ENCODE results near the gene WNT10A.
"Not testable (repeated sequence)": the region's sequence is repeated elsewhere in the genome, so short reads cannot be mapped to it uniquely, and the experiment has no call there.

WNT10A gene

DNA sequence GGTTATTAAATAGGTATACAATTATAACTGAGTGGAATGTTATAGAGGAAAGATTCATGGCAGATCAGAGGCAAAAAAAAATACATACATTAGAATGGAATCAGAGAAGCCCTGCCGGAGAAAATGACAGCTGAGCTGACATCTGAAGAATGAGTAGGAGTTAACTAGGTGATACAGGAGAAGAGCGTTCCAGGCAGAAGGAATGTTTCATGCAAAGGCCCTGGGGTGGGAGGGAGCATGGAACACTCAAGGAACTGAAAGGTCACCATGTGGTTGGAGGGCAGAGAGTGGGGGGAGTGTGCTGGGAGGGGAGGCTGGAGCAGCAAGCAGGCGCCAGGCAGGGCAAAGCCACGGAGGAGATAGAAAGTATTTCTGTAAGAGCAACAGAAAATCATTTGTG is 47.2 kb downstream of the WNT10A start:
- no peaks in the 10 kb centered on the region for H3K36me3 ChIP-seq (ENCODE audit: insufficient read depth, low read depth, low read length)
- peaks cover 3% of the 10 kb centered on the region; the same call in 1 of the 2 replicates for H3K27me3 ChIP-seq (ENCODE audit: insufficient read depth, low read length)
- H3K9ac ChIP-seq (ENCODE audit: low read depth, low read length) = no peak overlapping the region
- no peak overlapping the region for H3K4me3 ChIP-seq (ENCODE audit: low read length)
- peaks cover 18% of the 10 kb centered on the region for H3K9me3 ChIP-seq (ENCODE audit: insufficient read depth, low read depth, low read length)
- H3K27ac ChIP-seq (ENCODE audit: low read length) = no peak overlapping the region
- no peaks in the 10 kb centered on the region for H3K4me1 ChIP-seq (ENCODE audit: insufficient read depth, low read length)

DNA sequence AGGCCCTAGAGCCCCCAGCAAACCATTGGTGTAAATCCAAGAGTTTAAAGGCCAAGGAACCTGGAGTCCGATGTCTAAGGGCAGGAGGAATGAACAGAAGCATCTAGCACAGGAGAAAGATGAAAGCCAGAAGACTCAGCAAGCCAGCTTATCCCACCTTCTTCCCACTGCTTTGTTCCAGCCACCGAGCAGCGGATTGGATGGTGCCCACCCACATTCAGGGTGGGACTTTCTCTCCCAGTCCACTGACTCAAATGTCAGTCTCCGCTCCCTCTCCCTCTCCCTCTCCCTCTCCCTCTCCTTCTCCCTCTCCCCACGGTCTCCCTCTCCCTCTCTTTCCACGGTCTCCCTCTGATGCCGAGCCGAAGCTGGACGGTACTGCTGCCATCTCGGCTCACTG is 49.8 kb downstream of the WNT10A start:
- H3K36me3 ChIP-seq (ENCODE audit: insufficient read depth, low read depth, low read length); H3K27ac ChIP-seq (ENCODE audit: low read length); H3K4me3 ChIP-seq (ENCODE audit: low read length); H3K9ac ChIP-seq (ENCODE audit: low read depth, low read length); H3K4me1 ChIP-seq (ENCODE audit: insufficient read depth, low read length); H3K27me3 ChIP-seq (ENCODE audit: insufficient read depth, low read length); H3K9me3 ChIP-seq (ENCODE audit: insufficient read depth, low read depth, low read length): not testable (repeated sequence)

DNA sequence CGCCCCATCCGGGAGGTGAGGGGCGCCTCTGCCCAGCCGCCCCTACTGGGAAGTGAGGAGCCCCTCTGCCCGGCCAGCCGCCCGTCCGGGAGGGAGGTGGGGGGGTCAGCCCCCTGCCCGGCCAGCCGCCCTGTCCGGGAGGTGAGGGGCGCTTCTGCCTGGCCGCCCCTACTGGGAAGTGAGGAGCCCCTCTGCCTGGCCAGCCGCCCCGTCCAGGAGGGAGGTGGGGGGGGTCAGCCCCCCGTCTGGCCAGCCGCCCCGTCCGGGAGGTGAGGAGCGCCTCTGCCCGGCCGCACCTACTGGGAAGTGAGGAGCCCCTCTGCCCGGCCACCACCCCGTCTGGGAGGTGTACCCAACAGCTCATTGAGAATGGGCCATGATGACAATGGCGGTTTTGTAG is 51.1 kb downstream of the WNT10A start:
- H3K27me3 ChIP-seq (ENCODE audit: insufficient read depth, low read length) = peaks cover 13% of the 10 kb centered on the region
- H3K9ac ChIP-seq (ENCODE audit: low read depth, low read length); H3K36me3 ChIP-seq (ENCODE audit: insufficient read depth, low read depth, low read length); H3K27ac ChIP-seq (ENCODE audit: low read length); H3K9me3 ChIP-seq (ENCODE audit: insufficient read depth, low read depth, low read length); H3K4me1 ChIP-seq (ENCODE audit: insufficient read depth, low read length); H3K4me3 ChIP-seq (ENCODE audit: low read length): not testable (repeated sequence)

Data from iPS-20b (cell line).